T-helper 2 cell treated with Interferon-gamma antibody and Interleukin-4, amounts not matched to agents 5 μg/mL and 100 μg/mL, for 36 hours (primary cell): Measurements from ENCODE around the gene C17orf114.

Source experiments
- DNase-seq: peaks from one replicate; pipeline ENCODE4 v3.0.0; 2021; ENCODE audit warnings: low spot score
- H3K27ac Mint-ChIP-seq: one replicate; pipeline ENCODE4 v1.8.0; 2021; ENCODE audit warnings: mild to moderate bottlenecking, mixed read lengths
- H3K27me3 Mint-ChIP-seq: one replicate; pipeline ENCODE4 v1.8.0; 2021; ENCODE audit warnings: low read depth, mixed read lengths
- H3K36me3 Mint-ChIP-seq: one replicate; pipeline ENCODE4 v1.8.0; 2021; ENCODE audit warnings: low read depth, mixed read lengths
- H3K4me1 Mint-ChIP-seq: one replicate; pipeline ENCODE4 v1.8.0; 2021; ENCODE audit warnings: low read depth, mixed read lengths
- H3K4me3 Mint-ChIP-seq: one replicate; pipeline ENCODE4 v1.8.0; 2022; ENCODE audit warnings: mild to moderate bottlenecking, moderate library complexity, mixed read lengths
- H3K9me3 Mint-ChIP-seq: one replicate; pipeline ENCODE4 v1.8.0; 2021; ENCODE audit warnings: mixed read lengths

Gene C17orf114

DNA sequence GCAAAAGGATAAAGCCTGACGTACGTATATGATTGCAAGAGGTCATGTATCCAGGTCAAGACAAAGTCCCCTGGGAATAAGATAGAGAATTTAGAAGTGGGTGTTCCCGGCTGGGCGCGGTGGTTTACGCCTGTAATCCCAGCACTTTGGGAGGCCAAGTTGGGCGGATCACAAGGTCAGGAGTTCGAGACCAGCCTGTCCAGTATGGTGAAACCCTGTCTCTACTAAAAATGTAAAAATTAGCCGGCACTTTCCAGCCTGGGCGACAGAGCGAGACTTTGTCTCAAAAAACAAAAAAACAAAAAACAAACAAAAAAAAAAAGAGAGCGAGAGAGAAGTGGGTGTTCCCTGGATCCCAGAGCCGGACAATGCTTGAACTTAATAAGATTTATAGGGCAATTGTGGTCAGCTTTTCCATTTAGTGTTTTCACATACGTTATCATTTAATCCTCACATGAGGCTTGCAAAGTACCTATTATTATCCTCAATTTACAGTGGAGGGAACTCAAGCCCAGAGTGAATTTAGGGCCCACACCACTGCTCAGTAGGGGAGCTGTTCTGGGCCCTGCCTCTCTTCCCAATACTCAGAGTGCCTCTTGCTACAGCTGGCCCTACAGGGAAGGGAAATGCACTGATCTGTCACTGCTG is 13.8 kb downstream of the C17orf114 start:
- peaks cover 22% of the 10 kb centered on the region for H3K4me1 Mint-ChIP-seq
- no peak overlapping the region for H3K27ac Mint-ChIP-seq
- H3K9me3 Mint-ChIP-seq, result no peaks in the 10 kb centered on the region
- H3K4me3 Mint-ChIP-seq, result peak overlapping the region; percentile 61
- peaks cover 52% of the 10 kb centered on the region for H3K27me3 Mint-ChIP-seq
- H3K36me3 Mint-ChIP-seq, result peaks cover 3% of the 10 kb centered on the region
- DNase-seq, result no peak

DNA sequence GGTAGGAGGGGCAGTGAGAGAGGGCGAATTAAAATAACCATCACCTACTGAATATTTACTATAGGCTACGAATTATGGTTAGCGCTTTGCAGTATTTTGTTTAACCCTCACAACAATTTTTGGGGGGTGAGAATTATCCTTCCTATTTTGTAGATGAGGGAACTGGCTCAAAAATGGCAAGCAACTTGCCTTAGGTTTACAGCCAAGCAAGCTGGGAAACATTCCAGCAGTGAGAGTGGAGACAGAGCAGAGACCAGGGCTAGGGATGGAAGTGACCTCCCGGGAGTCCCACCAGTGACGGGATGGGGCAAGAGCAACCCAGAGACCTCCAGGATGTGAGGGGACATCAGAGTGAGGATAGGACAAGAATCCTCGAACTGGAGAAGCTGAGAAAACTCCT is 15.6 kb downstream of the C17orf114 start:
- no peak overlapping the region for H3K4me3 Mint-ChIP-seq
- H3K9me3 Mint-ChIP-seq, result no peaks in the 10 kb centered on the region
- DNase-seq, result no peak
- peaks cover 62% of the 10 kb centered on the region for H3K27me3 Mint-ChIP-seq
- H3K27ac Mint-ChIP-seq, result no peak overlapping the region
- H3K4me1 Mint-ChIP-seq, result peaks cover 23% of the 10 kb centered on the region
- peaks cover 3% of the 10 kb centered on the region for H3K36me3 Mint-ChIP-seq

DNA sequence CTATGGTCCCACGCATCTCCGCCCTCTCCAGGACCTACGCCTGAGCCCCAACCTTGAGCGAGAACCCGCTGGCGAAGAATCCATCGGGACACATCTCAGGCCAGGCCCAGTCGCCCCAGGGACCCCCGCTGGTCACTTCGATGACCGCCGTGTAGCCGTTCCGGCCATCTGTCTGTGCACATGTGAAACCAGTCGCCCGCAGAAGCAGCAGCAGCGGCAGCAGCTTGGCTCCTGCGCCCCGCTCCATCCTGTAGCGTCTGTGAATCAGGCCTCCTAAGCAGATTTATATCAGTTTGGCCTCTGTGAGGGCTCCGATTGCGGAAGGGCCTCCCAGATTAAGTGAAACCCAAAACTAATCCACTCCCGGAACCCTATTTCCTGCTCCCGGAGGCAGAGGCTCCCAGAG is 16.0 kb downstream of the C17orf114 start, which contains the start of gene VMO1:
Gene VMO1, minus strand, starts transcription at position 259 of the 406 bp plus-strand sequence. Its CDS starts 12 bp downstream, at position 247.
- Mint-ChIP-seq H3K36me3 (peaks cover 3% of the 10 kb centered on the region), H3K9me3 (no peaks in the 10 kb centered on the region), H3K4me1 (peaks cover 22% of the 10 kb centered on the region), H3K27ac (no peak within 1 kb of the TSS), H3K4me3 (peak within 1 kb of the TSS; percentile 34), H3K27me3 (peaks cover 62% of the 10 kb centered on the region)
- no peak for DNase-seq

DNA sequence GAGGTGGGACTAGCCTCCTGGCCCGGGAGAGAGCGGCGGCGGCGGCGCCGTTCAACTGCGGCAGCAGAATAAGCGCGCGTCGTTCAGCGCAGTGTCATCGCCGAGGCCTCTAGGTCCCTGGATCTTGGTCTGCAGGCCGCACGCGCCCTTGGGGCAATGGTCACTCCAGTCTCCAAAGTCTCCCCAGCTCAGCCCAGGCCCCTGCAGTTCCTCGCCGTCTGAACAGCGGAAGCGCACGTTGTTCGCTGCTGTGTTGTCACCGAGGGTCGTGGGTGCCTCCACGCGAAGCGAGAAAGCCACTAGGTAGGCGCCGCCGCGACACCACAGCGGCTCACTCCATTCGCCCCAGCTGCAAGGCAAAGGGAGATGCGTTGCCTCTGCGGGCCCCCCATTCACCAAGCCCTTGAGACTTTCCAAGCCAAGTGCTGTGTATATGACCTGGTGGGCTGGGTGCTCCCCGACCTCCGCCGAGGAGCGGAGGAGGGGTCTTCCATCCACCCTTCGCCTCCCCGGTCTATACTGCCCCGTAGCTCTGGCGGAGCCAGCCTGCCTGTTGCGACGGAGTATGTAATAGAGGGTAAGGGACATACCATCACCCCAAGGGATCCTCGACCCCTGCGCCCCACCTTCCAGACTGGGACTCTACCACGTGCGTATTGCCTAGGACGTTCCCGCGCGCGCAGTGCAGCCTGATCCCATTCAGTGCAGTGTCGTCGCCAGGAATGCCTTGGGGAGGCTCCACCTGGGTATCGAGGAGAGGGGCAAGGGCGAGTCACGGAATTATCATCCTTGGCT is 16.6 kb downstream of the C17orf114 start:
- peaks cover 3% of the 10 kb centered on the region for H3K36me3 Mint-ChIP-seq
- H3K27me3 Mint-ChIP-seq, result peaks cover 67% of the 10 kb centered on the region
- H3K4me3 Mint-ChIP-seq, result peak overlapping the region; percentile 34
- no peak overlapping the region for H3K27ac Mint-ChIP-seq
- DNase-seq, result no peak
- H3K9me3 Mint-ChIP-seq, result no peaks in the 10 kb centered on the region
- H3K4me1 Mint-ChIP-seq, result peaks cover 18% of the 10 kb centered on the region

DNA sequence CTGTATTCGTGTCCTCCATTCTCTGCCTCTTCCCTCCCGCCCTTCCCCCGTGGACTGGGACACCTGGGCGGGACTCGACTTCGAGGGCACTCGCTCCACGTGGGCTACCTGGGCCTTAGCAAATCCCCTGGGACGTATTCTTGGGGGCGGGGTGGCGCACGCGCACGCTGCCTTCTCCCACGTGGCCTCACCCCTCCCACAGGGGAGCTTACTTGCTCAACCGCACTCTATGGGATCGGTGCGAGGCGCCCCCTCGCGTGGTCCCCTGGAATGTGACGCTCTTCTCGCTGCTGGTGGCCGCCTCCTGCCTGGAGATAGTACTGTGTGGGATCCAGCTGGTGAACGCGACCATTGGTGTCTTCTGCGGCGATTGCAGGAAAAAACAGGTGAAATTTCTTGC is 19.5 kb downstream of the C17orf114 start:
- peaks cover 66% of the 10 kb centered on the region for H3K27me3 Mint-ChIP-seq
- H3K4me1 Mint-ChIP-seq, result peaks cover 15% of the 10 kb centered on the region
- H3K36me3 Mint-ChIP-seq, result no peaks in the 10 kb centered on the region
- H3K4me3 Mint-ChIP-seq, result no peak overlapping the region
- H3K9me3 Mint-ChIP-seq, result no peaks in the 10 kb centered on the region
- DNase-seq, result no peak
- H3K27ac Mint-ChIP-seq, result no peak overlapping the region

DNA sequence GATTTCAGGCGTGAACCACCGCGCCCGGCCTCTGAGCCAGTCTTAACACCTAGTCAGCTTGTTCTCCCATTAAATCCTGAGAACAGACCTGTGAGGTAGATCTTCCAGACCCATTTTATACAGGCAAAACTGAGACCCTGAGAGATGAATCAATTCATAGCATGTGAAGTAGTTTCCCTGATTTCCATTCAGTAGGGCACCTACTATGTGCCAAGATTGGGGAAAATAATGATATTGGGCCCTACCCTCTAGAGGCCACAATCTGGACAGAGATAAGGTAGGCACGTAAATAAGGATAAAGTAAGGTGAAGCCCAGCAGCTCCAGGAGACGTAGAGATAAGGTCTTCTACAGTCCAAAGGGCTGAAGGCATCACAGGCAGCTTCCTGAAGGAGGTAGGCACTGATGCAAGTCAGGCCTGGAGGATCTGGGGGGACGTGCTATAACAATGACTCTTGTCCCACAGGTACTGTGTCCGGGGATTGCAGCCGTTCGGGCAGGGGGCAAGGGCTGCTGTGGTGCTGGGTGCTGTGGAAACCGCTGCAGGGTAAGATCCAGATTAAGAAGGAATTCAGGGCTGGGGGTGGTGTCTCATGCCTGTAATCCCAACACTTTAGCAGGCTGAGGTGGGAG is 21.7 kb downstream of the C17orf114 start:
- Mint-ChIP-seq H3K27ac (no peak overlapping the region), H3K27me3 (peaks cover 45% of the 10 kb centered on the region), H3K4me1 (peaks cover 3% of the 10 kb centered on the region), H3K36me3 (no peaks in the 10 kb centered on the region), H3K4me3 (no peak overlapping the region), H3K9me3 (no peaks in the 10 kb centered on the region)
- no peak for DNase-seq

DNA sequence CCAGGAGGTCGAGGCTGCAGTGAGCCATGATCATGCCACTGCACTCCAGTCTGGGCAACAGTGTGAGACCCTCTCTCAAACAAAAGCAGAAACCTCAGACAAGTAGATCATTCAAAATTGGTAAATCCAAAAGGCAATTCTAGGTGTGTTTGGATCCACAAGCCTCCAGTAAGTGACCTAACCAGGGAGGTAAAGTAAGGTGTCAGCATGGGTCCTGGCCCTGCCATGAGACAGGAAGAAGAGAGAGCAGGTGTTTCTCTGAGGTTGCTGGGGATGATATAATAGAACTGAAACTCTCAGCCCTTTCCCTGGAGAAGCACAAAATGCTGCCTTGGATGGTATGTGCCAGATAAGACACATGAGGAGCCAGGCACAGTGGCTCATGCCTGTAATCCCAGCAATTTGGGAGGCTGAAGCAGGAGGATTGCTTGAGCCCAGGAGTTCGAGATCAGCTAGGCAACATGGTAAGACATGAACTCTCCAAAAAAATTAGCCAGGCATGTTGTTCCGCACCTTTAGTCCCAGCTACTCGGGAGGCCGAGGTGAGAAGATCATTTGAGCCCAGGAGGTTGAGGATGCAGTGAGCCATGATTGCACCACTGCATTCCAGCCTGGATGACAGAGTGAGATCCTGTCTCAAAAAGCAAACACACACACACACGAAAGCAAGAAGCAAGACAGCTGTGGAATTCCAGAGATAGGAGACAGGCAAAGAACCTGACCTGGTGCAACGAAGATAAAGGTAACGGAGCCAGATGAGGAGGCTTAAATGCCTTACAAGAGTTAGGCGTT is 24.0 kb downstream of the C17orf114 start:
- Mint-ChIP-seq H3K36me3 (no peaks in the 10 kb centered on the region), H3K4me3 (no peak overlapping the region), H3K27me3 (peaks cover 29% of the 10 kb centered on the region), H3K4me1 (peaks cover 1% of the 10 kb centered on the region), H3K27ac (no peak overlapping the region), H3K9me3 (no peaks in the 10 kb centered on the region)
- DNase-seq, result no peak

DNA sequence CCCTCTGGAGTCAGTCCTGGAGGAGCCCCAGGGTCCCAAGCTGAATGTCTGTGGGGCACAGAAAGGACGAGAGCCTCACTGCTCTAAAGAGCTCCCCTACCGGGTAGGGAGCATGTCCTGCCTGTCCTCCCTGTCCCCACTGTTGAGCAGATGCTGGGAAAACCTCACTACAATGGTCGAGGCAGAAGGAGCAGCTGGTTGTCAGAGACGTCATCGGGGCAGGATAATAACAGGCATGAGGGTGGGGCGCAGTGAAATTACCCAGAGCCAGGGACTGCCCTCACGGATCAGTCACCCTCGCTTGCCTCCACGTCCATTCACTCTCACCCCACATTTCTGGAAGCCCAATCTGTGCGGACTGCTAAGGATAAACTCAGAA is 29.9 kb downstream of the C17orf114 start:
- Mint-ChIP-seq H3K9me3 (no peaks in the 10 kb centered on the region), H3K4me1 (peaks cover 10% of the 10 kb centered on the region), H3K27me3 (peaks cover 10% of the 10 kb centered on the region), H3K36me3 (no peaks in the 10 kb centered on the region), H3K27ac (no peak overlapping the region), H3K4me3 (no peak overlapping the region)
- no peak for DNase-seq

DNA sequence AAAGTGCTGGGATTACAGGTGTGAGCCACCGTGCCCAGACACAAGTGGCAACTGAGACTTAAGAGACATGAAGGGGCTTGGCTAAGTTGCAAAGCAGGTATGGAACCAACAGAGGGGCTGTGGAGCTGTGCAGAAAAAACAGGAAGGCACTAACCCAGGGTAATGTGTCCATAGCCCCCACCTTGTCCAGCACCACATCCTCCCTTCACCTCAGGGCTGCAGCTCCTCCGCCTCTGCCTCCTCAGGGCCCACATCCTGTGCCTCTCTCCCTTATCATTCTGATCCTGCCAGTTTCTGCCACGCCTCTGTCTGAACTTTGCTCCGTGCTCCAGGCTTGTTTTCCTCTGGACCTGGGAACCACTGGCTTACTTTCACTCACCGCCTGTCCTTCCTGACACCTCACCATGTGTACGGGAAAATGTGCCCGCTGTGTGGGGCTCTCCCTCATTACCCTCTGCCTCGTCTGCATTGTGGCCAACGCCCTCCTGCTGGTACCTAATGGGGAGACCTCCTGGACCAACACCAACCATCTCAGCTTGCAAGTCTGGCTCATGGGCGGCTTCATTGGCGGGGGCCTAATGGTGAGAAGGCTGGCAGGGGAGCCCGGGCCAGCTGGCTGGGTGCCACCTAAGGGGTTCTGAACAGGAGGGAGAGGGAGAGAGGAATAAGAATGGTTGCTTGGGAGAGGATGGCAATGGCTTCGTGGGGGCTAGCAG is 30.5 kb downstream of the C17orf114 start, which contains the start of gene TM4SF5:
Gene TM4SF5, plus strand, starts transcription at position 368 of the 716 bp plus-strand sequence. Its CDS starts 37 bp downstream, at position 405.
- Mint-ChIP-seq H3K27ac (peak within 1 kb of the TSS; percentile 3), H3K36me3 (no peaks in the 10 kb centered on the region), H3K27me3 (peaks cover 10% of the 10 kb centered on the region), H3K9me3 (no peaks in the 10 kb centered on the region), H3K4me1 (peaks cover 10% of the 10 kb centered on the region), H3K4me3 (peak within 1 kb of the TSS; percentile 21)
- DNase-seq, result no peak

DNA sequence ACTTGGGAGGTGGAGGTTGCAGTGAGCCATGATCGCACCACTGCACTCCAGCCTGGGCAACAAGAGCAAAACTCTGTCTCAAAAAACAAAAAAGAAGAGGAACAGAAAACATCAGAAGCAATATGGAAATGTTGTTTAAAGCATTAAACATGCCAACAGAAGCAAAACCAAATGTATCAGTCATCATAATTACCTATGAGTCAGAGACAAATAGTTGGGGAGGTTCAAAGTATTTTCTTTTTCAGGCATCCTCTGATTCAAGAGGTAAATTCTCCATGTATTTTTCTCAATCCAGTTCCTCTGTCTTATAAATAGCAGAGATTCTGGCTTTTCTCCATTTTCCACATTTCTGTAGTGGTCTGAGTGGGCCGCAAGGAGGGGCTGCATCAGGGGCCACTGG is 32.5 kb downstream of the C17orf114 start:
- H3K9me3 Mint-ChIP-seq, result no peaks in the 10 kb centered on the region
- peaks cover 10% of the 10 kb centered on the region for H3K27me3 Mint-ChIP-seq
- peaks cover 10% of the 10 kb centered on the region for H3K4me1 Mint-ChIP-seq
- no peak for DNase-seq
- no peak overlapping the region for H3K4me3 Mint-ChIP-seq
- no peaks in the 10 kb centered on the region for H3K36me3 Mint-ChIP-seq
- H3K27ac Mint-ChIP-seq, result no peak overlapping the region

DNA sequence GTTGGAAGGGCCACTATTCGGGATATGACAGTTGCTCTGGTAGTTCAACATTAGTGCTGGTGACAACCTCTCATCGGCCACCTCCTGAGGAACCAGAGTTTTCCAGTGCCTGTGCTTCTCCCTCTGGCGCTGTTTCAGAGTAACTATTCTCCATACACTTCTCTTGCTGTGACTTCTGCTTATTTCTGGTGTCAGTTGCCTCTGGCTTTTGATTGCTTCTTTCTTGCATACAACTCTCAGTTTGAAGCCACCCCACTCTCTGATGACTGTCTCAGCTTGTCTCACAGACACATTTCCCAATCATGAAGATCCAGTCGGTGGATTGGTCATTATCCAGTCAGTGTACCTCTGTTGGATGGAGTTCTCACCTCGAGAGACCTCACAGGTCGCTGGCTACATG is 33.8 kb downstream of the C17orf114 start:
- H3K4me3 Mint-ChIP-seq, result no peak overlapping the region
- H3K27me3 Mint-ChIP-seq, result peaks cover 5% of the 10 kb centered on the region

DNA sequence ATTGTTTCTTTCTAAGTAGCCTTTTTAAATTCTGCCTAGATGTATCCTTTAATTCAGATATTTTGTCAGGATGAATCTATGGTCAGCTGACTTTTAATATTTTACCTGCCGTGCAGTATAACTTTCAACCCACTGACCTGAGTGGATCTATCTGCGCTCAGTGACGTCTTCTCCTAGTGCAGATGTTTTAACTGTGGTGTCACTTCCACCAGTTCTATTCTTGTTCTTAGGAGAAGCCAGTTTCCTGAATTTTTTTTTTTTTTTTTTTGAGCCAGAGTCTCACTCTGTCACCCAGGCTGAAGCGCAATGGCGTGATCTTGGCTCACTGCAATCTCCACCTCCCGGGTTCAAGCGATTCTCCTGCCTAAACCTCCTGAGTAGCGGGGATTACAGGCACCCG is 35.4 kb downstream of the C17orf114 start:
- no peak for DNase-seq
- Mint-ChIP-seq H3K4me1 (peaks cover 6% of the 10 kb centered on the region), H3K27ac (no peak overlapping the region), H3K27me3 (peaks cover 8% of the 10 kb centered on the region), H3K4me3 (no peak overlapping the region), H3K9me3 (no peaks in the 10 kb centered on the region), H3K36me3 (no peaks in the 10 kb centered on the region)

More for the DNA sequence above, 33.8 kb downstream of the C17orf114 start:
- H3K36me3 Mint-ChIP-seq, result no peaks in the 10 kb centered on the region
- peaks cover 10% of the 10 kb centered on the region for H3K4me1 Mint-ChIP-seq
- no peak for DNase-seq
- no peaks in the 10 kb centered on the region for H3K9me3 Mint-ChIP-seq
- no peak overlapping the region for H3K27ac Mint-ChIP-seq

DNA sequence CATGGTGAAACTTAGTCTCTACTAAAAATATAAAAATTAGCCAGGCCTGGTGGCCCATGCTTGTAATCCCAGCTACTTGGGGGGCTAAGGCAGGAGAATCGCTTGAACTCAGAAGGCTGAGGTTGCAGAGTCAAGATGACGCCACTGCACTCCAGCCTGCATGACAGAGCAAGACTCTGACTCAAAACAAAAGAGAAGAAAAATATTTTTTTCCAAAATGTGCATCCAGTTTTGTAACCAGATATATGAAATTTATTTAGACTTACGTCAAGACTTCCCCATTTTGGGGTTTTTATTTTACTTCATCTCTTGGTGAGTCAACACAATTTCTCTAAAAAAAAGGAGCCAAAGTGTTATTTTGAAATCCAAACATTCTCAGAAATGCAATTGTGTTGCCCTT is 35.9 kb downstream of the C17orf114 start:
- no peak overlapping the region for H3K4me3 Mint-ChIP-seq
- peaks cover 2% of the 10 kb centered on the region for H3K4me1 Mint-ChIP-seq
- no peaks in the 10 kb centered on the region for H3K36me3 Mint-ChIP-seq
- no peak for DNase-seq
- no peak overlapping the region for H3K27ac Mint-ChIP-seq
- no peaks in the 10 kb centered on the region for H3K9me3 Mint-ChIP-seq
- peaks cover 8% of the 10 kb centered on the region for H3K27me3 Mint-ChIP-seq
